GM13977 (cell line): ENCODE results near the gene PRM2.

Source experiments
- DNase-seq: peaks from one replicate; pipeline ENCODE4 v3.0.0; 2012; ENCODE audit warnings: low spot score
- in situ Hi-C: fragments of 300-500 bp; cut with MboI; formaldehyde crosslinking; loops from one replicate; pipeline ENCODE4 v1.12.0; 2022; ENCODE audit warnings: low sequenced_read_pairs, low pct_unique_long_range_greater_than_20kb, mixed read lengths, inconsistent platforms; ENCODE audit not compliant: unreplicated experiment
- TF ChIP-seq, protein P1 (sequence below): IDR thresholded peaks from 2 replicates; pipeline ENCODE4 v1.5.1; 2012; ENCODE audit warnings: mild to moderate bottlenecking, control low read depth; ENCODE audit not compliant: insufficient read depth; ENCODE audit errors: extremely low read depth, missing control alignments

The PRM2 gene

DNA sequence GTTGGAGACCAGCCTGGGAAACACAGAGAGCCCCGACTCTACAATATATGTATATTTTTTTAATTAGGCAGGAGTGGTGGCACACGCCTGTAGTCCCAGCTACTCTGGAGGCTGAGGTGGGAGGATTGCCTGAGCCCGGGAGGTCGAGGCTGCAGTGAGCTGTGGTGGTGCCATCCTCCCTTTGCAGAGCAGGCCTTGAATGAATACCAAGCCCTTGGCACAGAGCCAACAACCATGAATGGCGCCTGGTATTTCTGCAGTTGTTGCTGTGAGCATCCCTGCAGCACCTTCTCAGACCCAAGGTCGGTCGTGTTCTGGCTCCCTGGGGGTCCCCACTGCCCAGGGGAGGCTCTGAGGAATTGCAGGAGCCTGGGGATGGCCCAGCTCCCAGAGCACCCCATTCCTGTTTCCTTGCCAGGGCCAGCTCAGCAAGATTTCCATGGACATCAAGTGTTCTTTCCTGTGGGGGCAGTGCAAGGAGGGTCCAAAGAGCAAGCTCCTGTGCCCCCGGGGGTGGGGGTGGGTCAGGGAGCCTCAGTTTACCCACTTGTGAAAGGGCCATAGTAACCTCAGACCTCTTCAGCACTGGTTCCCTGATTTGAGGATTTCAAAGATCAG is 43.4 kb upstream of the PRM2 start:
- no peak for DNase-seq
- in situ Hi-C loops = no loop called here
- TF ChIP-seq, protein P1, sequence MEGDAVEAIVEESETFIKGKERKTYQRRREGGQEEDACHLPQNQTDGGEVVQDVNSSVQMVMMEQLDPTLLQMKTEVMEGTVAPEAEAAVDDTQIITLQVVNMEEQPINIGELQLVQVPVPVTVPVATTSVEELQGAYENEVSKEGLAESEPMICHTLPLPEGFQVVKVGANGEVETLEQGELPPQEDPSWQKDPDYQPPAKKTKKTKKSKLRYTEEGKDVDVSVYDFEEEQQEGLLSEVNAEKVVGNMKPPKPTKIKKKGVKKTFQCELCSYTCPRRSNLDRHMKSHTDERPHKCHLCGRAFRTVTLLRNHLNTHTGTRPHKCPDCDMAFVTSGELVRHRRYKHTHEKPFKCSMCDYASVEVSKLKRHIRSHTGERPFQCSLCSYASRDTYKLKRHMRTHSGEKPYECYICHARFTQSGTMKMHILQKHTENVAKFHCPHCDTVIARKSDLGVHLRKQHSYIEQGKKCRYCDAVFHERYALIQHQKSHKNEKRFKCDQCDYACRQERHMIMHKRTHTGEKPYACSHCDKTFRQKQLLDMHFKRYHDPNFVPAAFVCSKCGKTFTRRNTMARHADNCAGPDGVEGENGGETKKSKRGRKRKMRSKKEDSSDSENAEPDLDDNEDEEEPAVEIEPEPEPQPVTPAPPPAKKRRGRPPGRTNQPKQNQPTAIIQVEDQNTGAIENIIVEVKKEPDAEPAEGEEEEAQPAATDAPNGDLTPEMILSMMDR = no peak

DNA sequence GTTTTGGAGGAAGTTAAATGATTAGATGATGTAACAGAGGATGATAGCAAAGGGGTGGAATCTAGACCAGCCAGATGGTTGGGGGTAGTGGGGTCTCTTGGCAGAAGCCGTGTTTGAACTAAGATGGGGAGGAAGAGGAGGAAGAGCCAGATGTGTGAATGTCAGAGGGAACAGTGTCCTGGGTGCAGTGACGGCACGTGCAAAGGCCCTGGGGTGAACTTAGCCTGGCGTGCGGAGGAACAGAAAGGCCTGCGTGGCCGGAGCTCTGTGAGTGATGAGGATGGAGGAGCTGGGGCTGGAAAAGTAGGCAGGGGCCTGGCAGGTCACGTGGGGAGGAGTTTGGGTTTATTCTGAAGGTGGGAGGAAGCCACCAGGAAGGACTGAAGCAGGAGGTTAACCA is 42.5 kb upstream of the PRM2 start:
- DNase-seq = no peak
- TF ChIP-seq, protein P1 = no peak
- in situ Hi-C loops = no loop called here

DNA sequence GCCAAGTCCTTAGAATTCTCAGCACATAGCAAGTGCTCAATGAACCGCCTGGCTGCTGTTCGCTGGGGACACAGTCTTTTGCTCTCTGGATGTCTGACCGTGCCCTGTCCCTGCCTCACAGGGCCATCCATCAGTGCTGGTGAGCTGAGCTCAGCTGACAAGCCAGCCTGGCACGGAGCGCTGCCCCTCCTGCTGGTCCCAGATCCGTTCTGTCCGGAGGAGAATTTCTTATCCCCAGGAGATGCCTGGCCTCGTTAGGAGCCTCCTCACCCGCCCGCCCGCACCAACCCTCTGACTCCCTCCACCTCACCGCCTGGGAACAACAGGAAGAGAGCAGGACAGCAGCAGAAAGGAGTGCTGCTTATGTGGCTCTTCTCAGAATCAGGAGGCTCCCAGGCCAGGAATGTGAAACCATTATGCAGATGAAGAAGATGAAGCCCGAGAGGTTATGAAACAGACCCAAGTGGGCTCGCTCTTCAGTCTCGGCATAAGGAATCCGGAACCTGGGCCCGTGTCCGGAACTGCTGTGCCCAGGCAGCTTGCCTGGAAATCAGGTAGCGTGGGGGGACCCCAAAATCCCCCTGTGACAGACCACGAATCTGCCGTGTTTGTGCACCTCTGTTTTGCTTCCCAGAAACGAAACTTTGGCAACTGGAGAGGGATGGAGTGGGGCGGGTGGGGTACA is 40.2 kb upstream of the PRM2 start:
- in situ Hi-C loops = no loop called here
- TF ChIP-seq, protein P1 = no peak
- no peak for DNase-seq

DNA sequence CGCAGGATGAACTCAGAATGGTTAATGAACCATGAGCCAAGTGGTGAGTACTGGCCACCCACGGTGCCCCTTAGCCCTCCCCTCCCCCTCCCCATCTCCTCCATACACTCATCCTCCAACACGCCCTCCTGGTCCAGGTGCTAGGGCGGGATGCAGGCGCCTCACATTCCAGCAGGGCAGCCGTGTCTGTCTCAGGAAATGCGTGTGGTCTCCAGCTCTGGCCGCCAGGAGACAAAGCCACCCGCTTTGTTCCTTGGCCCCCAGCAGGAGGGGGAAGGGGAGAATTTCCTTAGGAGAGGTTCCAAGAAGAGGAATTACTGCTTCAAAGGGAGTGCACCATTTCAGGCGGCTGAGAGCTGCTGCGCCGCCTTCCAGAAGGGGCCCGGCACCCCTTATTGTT is 39.2 kb upstream of the PRM2 start:
- in situ Hi-C loops = no loop called here
- TF ChIP-seq, protein P1 = no peak
- no peak for DNase-seq

- no peak for DNase-seq
- in situ Hi-C loops = no loop called here
- TF ChIP-seq, protein P1 = no peak
Observed at GRCh38 chr16:11314309-11314894, 38.1 kb upstream of the PRM2 start.

- in situ Hi-C loops = no loop called here
- TF ChIP-seq, protein P1 = no peak
- no peak for DNase-seq
Observed at GRCh38 chr16:11313493-11314308, 37.4 kb upstream of the PRM2 start.
